GF-D8 (cell line): ENCODE data around the gene HTR1D.
"Not testable (repeated sequence)": the region's sequence is repeated elsewhere in the genome, so short reads cannot be mapped to it uniquely, and the experiment has no call there.

Experiments used
- DNase-seq: peaks from one replicate; lab custom pipeline; 2025; lab: John Stamatoyannopoulos, UW

Gene HTR1D, protein sequence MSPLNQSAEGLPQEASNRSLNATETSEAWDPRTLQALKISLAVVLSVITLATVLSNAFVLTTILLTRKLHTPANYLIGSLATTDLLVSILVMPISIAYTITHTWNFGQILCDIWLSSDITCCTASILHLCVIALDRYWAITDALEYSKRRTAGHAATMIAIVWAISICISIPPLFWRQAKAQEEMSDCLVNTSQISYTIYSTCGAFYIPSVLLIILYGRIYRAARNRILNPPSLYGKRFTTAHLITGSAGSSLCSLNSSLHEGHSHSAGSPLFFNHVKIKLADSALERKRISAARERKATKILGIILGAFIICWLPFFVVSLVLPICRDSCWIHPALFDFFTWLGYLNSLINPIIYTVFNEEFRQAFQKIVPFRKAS

DNA sequence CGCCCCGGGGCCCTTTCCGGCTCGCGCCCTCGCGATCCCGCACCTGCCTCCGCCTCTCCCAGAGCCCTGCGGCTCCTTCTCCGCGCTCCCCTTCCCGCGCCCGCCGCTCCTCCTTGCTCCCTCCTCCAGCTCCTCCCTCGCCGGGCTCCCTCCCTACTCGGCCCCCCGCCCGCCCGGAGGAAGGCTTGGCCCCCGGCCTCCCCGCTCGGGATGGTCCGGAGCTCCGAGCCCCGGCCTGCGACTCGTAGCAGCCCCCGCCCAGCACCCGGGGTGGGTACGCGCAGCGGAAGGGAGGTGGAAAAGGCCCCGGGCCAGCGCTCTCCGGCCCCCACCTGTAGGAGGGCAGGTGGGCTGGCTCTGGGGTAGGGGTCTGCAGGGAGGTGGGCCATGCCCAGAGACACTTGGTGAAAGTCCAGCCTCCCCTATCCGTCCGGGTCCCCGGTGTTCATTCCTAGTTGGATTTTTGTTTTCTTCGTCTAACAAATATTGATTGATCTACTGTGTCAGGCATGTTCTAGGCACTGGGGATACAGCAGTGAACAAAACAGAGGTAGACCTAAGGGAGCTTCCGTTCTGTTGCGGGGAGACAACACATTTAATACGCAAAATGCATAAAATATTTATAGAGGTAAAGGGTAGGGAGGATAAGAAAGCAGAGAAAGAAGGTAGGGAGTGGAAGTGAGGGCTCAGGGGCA lies at the start of gene HTR1D:
TSS of gene HTR1D (minus strand) at position 82 of the 695 bp plus-strand sequence. CDS start 23,283 bp downstream, outside the sequence.
- DNase-seq = no peak

DNA sequence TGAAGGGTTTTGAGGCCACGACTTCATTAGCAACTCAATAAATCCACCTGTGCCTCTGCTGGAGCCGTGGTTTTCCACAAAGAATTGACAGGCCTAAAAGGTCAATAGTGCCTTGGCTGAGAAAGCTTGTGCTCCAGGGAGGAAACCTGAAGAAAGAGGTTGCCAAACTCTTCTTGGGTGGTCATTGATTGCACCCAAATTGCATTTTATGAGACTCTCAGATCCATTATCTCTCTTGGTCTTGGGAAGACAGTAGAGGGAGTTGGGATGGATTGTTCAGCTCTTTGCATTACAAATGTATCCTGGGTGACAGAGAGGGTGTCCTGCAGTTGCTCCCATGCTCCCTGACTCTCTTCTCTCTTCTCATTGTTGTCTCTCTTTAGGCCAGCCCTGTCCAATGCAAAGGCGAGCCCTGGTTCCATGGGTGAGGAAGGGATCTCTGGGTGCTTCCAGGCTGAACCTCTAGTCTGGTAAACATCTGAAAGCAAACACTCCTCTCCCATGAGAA lies 46.1 kb upstream of the HTR1D start:
- no peak for DNase-seq

DNA sequence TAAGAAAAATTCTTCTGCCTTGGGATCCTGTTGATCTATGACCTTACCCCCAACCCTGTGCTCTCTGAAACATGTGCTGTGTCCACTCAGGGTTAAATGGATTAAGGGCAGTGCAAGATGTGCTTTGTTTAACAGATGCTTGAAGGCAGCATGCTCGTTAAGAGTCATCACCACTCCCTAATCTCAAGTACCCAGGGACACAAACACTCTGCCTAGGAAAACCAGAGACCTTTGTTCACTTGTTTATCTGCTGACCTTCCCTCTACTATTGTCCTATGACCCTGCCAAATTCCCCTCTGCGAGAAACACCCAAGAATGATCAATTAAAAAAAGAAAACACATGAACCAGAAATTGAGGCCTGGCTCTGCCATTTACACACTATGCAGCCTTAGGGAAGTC lies 40.8 kb upstream of the HTR1D start:
- not testable (repeated sequence) for DNase-seq

DNA sequence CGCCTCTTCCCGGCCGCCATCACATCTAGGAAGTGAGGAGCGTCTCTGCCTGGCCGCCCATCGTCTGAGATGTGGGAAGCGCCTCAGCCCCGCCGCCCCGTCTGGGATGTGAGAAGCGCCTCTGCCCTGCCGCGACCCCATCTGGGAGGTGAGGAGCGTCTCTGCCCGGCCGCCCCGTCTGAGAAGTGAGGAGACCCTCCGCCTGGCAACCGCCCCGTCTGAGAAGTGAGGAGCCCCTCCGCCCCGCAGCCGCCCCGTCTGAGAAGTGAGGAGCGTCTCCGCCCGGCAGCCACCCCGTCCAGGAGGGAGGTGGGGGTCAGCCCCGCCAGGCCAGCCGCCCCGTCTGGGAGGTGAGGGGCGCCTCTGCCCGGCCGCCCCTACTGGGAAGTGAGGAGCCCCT lies 40.1 kb upstream of the HTR1D start:
- not testable (repeated sequence) for DNase-seq

DNA sequence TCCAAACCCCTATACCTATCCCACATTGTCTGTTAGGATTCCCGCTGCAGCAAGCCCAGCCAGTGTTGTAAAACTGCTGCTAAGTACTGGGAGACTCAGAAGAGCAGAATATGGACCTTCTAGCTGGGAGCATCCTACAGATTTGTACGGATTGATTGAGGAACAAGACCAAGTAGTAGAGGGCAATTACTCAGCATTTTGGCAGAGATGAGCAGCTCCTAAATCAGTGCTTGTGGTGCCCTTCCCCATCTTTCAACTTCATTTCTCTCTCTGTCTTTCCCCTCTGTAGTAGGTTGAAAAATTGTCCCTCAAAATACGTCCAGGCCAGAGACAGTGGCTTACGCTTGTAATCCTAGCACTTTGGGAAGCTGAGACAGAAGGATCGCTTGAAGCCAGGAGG lies 37.3 kb upstream of the HTR1D start:
- no peak for DNase-seq

DNA sequence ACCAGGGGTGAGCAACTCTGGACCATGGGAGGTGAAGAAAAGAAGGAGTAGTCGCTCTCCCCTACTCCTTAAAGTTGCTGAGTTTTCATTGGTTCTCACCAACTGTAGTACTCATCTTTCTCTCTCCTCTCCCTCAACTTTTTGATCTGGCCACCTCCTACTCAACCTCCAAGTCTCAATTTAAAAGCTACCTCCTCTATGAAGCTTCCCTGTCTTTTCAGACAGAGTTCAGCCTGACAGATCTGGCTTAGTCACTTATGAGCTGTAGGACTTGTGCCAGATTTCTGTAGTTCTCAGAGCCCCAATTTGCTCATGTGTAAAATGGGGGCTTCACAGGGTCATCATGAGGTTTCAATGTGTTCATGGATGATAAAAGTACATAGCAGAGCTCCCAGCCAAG lies 34.5 kb upstream of the HTR1D start:
- no peak for DNase-seq

DNA sequence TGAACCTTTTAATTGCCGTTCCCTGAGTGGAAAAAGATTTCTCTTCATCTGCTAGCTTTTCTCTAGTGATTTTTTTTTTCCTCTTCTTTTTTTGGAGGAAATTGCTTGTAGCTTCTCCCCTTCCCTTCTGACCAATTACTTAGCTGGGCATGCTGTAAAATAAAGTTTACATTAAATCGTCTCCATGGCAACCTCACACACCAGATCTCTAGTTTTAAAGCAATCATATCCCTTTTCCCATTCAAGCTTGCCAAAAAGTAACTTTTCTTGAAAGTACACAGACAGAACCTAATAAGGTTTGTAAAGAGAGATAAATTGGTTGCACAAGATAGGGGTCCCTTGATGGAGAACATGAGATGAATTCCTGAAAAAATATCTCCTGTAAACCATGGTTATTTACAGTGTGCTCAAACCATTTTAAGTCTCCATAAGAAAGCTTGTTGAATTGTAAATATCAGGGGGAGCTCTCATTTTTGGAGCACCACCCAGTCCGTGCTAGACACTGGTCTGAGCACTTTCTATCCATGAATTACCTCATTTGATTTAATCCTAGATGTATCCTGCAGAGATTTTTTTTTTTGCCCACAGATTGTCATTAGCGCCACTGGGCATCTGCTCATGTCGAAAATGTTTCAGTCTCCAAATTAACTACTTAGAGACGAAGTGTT lies 32.6 kb upstream of the HTR1D start:
- DNase-seq = no peak

DNA sequence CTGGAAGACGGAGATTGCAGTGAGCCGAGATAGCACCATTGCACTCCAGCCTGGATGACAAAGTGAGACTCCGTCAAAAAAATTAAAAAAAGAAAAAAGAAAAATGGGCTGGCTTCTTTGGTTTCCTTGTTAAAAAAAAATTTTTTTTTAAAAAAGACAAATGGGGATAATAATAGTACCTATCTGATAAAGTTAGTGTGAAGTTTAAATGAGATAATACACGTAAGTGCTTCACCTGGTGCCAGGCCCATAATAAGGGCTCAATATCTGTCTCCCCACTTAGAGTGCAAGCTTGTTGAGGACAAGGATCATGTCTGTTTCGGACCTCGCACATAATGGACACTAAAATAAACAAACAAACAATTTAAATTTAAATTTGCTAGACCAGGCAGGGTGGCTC lies 30.0 kb upstream of the HTR1D start:
- DNase-seq = no peak

DNA sequence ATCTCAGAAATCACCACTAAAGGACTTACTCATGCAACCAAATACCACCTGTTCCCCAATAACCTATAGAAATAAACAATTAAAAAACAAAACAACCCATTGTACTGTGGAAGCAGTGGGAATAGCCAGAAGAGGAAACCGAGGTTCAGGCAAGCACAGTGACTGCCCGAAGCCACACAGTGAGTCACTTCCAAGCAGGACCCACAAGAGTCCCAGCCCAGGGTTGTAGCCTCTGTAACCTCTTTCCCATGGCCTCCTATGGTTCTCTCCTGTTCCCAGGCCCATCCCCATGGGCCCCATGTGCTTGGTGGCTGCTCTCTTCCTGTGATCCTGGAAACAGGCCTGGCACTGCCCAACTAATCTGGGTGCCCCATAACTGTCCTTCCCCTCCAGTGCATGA lies 29.0 kb upstream of the HTR1D start:
- no peak for DNase-seq

DNA sequence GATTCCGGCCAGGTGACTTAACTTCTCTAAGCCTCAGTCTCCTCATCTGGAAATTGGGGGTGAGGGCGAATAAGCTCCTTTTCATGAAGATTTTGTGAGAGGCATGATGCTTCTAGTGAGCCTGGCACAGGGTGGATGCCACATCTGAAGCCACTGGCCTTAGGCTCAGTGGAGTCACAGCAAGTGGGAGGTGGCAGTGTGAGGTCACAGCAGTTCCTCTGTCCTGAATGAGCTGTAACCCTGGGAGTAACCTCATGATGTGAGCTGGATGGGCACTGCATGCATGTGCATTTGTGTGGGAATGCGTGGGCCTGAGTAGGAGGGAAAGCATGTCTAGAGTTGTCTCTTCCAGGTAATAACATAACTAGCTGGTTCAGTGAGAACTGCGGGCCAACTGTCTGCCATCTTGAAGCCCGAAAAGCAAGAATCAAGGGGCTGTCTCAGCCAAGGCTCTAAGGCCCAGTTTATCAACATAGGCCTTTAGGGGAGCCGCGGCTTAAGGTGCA lies 27.0 kb upstream of the HTR1D start:
- no peak for DNase-seq

DNA sequence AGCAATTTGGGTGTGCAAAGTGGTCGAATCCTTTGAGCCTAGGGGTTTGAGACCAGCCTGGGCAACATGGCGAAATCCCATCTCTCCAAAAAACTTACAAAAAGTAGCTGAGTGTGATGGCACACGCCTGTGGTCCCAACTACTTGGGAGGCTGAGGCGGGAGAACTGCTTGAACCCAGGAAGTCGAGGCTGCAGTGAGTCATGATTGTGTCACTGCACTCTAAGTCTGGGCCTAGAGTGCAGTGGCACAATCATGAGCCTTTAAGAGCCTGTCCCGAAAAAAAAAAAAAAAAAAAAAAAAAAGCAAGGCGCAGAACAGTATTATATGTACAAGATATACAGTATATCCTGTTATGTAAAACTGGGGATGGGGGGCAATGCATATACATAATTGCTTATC lies 25.1 kb upstream of the HTR1D start:
- DNase-seq = no peak

DNA sequence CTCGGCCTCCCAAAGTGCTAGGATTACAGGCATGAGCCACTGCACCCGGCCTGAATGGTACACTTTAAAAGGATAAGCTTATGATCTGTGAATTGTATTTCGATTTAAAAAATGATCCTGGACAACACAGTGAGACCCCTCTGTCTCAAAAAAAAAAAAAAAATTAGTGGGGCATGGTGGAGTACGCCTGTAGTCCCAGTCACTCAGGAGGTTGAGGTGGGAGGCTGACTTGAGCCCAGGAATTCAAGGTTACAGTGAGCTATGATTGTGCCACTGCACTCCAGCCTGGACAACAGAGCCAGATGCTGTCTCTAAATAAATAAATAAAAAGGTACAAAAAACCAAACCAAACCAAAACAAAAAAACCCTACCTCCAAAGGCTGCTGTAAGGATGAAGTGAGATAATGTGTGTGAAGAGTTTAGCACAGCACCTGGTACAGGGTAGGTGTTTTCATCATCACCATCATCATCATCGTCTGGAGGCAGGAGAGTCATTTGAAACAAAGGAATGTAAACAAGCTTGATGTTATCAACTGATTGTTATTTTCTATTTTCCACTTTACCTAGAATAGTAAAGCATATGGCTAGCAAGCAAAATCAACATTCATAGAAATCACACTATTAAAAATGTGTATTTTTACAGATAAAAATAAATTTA lies 22.5 kb upstream of the HTR1D start:
- DNase-seq = no peak

DNA sequence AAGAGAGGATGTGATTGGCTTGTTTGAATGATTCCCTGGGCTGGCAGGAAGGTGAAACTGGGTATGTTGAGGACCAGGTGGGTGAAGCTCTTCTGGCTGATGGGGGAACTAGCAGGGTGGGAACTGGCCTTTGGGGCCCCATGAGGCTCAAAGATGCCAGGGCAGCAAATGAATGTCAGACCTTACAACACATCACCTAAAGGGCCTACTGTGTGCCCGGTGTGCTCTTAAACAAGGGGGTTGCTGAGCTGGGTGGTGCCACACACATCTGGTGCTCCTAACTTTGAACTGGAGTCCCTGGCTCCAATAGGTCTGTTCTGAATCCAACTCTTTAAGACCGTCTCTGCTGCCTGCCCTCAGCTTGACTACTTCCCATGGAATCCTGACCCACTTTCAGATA lies 21.3 kb upstream of the HTR1D start:
- no peak for DNase-seq

DNA sequence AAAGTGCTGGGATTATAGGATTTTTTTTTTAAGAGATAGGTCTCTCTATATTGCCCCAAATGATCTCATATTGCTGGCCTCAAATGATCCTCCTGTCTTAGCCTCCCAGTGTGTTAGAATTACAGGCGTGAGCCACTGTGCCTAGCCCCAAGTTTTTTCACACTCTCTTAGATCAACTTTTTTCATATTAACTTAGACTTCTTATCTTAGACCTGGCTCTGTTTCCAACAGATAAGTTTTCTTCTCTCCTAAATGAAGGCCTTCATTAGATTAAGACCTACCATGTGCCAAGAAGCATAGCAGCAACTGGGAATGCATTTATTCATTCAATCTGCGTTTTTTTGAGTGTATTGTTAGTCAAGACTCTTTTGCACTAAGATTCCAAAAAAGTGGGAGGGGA lies 20.2 kb upstream of the HTR1D start:
- DNase-seq = no peak

DNA sequence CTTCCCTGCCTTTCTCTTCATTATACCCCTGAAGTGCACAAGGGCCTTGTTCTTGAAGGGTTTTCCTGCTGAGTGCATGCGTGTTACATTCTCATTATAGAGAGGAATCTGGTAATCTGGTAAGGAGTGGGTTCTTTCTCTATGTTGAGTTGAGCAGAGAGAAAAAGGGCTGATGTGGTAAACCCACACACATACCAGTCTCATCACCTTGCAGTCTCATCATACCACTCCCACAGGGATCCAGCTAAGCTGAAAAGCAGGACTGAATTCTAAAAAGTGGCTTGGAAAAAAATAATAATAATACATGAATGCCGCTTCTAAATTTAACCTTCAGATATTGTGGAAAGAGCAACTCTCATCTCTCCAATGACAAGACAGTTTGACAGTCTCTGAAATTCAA lies 10.5 kb upstream of the HTR1D start:
- DNase-seq = no peak

DNA sequence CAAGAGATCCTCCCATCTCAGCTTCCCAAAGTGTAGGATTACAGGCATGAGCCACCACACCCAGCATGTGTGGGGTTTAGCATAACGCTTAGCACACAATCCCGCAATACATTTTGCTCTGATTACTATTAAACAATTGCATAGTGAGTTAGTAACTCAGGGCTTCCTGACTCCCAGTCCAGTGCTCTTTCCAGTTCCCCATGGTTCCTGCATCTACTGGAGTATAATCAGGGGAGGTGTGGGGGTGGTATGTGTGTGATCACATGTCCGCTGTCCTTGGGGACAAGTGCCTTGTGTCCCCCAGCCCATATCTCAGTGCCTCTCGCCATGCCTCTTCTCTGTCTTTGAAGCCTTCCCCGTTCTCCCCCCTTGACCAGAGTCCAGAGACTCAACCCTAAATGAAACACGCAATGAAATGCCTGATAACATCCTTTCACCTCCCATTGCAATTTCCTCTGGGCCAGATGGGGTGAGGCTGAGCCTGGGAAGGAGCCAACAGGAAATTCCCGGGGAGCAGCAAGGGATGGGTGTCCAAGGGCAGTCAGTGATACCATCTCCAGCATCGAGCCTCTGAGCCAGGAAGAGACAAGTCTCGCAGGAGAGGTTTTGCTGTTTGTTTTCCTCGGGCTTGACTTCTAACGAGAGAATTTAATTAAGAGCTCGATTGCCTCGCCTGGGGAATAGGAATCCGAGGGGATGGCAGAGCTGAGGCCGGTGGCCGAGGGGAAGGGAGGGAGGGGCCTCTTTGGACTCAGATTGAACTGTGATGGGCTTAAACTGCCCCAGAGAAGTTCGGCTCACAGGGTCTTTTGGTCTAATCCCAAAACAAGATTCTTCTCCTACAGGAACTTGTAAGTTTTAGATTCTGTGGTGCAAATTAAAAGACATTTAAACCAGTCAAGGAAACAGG lies 7.7 kb upstream of the HTR1D start:
- no peak for DNase-seq

DNA sequence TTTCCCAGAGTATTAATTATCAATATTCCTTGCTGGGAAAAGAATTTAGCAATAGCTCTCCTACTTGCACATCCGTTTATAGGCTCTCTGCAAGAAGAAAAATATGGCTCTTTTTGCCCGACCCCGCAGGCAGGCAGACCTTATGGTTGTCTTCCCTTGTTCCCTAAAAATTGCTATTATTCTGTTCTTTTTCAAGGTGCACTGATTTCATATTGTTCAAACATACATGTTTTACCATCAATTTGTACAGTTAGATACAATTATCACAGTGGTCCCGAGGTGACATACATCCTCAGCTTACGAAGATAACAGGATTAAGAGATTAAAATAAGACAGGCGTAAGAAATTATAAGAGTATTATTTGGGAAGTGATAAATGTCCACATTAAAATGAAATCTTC lies 6.7 kb upstream of the HTR1D start:
- not testable (repeated sequence) for DNase-seq

DNA sequence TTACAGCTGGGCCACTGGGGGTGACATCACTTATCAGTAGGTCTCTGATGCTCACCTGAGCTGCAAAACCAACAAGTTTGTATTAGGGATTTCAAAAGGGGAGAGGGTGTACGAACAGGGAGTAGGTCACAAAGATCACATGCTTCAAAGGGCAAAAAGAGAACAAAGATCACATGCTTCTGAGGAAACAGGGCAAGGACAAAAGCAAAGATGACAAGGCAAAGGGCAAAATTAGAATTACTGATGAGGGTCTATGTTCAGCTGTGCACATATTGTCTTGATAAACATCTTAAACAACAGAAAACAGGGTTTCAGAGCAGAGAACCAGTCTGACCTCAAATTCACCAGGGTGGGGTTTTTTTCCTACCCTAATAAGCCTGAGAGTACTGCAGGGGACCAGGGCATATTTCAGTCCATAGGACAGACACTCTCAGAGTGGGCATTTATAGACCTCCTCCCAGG lies 6.2 kb upstream of the HTR1D start:
- not testable (repeated sequence) for DNase-seq

DNA sequence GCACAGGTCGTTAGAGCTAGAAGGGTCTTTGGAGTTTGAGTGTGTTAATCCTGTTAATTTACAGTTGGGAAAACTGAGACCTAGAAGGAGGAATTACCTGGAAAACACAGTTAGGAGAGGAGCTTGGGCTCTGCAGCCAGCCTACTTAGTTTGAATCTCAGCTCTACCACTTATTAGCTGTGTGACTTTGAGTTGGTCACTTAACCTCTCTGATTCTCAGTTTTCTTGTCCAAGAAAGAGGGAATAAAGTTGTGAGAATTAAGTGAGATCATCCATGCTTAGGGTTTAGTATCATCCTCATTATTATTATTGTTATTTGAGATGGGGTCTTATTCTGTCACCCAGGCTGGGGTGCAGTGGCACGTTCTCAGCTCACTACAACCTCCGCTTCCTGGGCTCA lies 5.4 kb upstream of the HTR1D start:
- DNase-seq = no peak

DNA sequence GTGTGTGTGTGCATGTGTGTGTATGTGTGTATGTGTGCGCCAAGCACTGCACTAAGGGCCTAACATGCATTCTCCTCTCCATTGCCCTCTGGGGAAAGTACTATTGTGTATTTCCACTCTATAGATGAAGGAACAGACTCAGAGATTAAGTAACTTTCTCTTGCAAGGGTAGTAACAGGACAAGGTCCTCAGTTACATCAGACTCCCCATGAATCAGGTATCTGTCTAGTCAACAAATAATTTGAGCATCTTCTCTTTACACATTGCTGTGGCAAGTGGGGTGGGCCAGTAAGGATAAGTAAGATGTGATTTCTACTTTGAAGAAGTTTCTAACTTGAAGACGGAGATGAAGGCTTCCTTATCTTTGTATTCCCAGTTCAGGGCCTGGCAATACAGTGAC lies 5.0 kb upstream of the HTR1D start:
- no peak for DNase-seq

DNA sequence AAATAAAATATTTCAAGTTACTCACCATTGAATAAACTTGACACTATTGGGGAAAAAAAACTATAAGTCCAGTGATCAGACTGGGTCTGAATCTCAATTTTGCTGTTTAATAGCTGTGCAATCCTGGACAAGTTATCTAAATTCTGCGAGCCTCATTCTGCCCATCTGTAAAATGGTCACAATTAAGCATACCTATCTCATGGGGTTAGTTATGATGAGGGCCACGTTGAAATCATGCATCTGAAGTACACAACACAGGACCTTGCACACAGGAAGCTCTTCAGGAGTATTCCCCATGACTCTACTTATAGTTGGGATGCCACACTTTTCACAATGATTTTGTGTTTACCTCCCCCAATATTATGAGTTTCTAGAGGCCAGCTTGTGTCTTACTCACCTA lies 3.8 kb upstream of the HTR1D start:
- DNase-seq = no peak
